Smooth muscle cell (in vitro differentiated cells): Measurements from ENCODE around the gene MYO1H. TPM values are rescaled to one million over a fixed set of nuclear protein-coding genes. Genes with fewer than 3 reads are reported as not detected.
A peak's percentile ranks its signal among the peaks of the same experiment; 100 is the strongest.

Experiments
- DNase-seq: peaks from one replicate; lab custom pipeline; 2025; ENCODE audit not compliant: unreplicated experiment; lab: John Stamatoyannopoulos, UW
- H2AFZ ChIP-seq: fragments of 200-600 bp; sonication (generic); 2 replicates; pipeline ENCODE4 v1.6.0; 2016; ENCODE audit warnings: antibody characterized with exemption, low read depth, mild to moderate bottlenecking
- H3F3A ChIP-seq: fragments of 200-600 bp; sonication (generic); 2 replicates; pipeline ENCODE4 v1.6.0; 2017; ENCODE audit warnings: antibody characterized with exemption, low read depth
- H3K27ac ChIP-seq: fragments of 200-600 bp; sonication (generic); 2 replicates; pipeline ENCODE4 v1.5.1; 2016; ENCODE audit warnings: low read depth, mild to moderate bottlenecking
- H3K27me3 ChIP-seq: fragments of 200-600 bp; sonication (generic); 2 replicates; pipeline ENCODE4 v1.6.1; 2016; ENCODE audit warnings: low read depth, mild to moderate bottlenecking
- H3K36me3 ChIP-seq: fragments of 200-600 bp; sonication (generic); 2 replicates; pipeline ENCODE4 v1.5.1; 2016; ENCODE audit warnings: low read depth
- H3K4me1 ChIP-seq: fragments of 200-600 bp; sonication (generic); 2 replicates; pipeline ENCODE4 v1.5.1; 2016; ENCODE audit warnings: low read depth
- H3K4me2 ChIP-seq: fragments of 200-600 bp; sonication (generic); 2 replicates; pipeline ENCODE4 v1.6.0; 2016; ENCODE audit warnings: mild to moderate bottlenecking
- H3K4me3 ChIP-seq: fragments of 200-600 bp; sonication (generic); 2 replicates; pipeline ENCODE4 v1.5.1; 2016; ENCODE audit warnings: mild to moderate bottlenecking
- H3K79me2 ChIP-seq: fragments of 200-600 bp; sonication (generic); 2 replicates; pipeline ENCODE4 v1.6.0; 2016; ENCODE audit warnings: low read depth, mild to moderate bottlenecking
- H3K9ac ChIP-seq: fragments of 200-600 bp; sonication (generic); 2 replicates; pipeline ENCODE4 v1.6.0; 2016; ENCODE audit warnings: low read depth
- H3K9me3 ChIP-seq: fragments of 200-600 bp; sonication (generic); replicated peaks from 2 replicates; pipeline ENCODE4 v1.5.1; 2016; ENCODE audit warnings: low read depth
- H4K20me1 ChIP-seq: fragments of 200-600 bp; sonication (generic); 2 replicates; pipeline ENCODE4 v1.6.0; 2016; ENCODE audit warnings: low read depth
- WGBS: methylation state at CpG from one replicate; pipeline ENCODE4 v1.1.7; 2016; ENCODE audit warnings: low lambda C conversion rate; 5-methylcytosine and 5-hydroxymethylcytosine counted together
- polyA plus RNA-seq: library from polyadenylated mRNA; unstranded; fragments of >200 nt; fragmentation: Nextera tagmentation; extraction: Ambion mirVana; gene quantifications from 2 replicates; pipeline ENCODE4 v1.2.1, GENCODE V29; 2016
- total RNA-seq: library from RNA; depleted of rRNA; stranded (reverse); fragments of >200 nt; gene quantifications from 2 replicates; pipeline ENCODE4 v1.2.3, GENCODE V29; 2014
- TF ChIP-seq, protein P1 (sequence below): fragments of 200-600 bp; sonication (generic); IDR thresholded peaks from 2 replicates; pipeline ENCODE4 v1.5.1; 2017; ENCODE audit warnings: borderline replicate concordance, mild to moderate bottlenecking, antibody characterized with exemption; ENCODE audit not compliant: insufficient read depth, poor library complexity, severe bottlenecking

The MYO1H gene
- total and polyA plus RNA-seq, 2 experiments from 2014 or later, result 0.03 to 2.3 TPM

DNA sequence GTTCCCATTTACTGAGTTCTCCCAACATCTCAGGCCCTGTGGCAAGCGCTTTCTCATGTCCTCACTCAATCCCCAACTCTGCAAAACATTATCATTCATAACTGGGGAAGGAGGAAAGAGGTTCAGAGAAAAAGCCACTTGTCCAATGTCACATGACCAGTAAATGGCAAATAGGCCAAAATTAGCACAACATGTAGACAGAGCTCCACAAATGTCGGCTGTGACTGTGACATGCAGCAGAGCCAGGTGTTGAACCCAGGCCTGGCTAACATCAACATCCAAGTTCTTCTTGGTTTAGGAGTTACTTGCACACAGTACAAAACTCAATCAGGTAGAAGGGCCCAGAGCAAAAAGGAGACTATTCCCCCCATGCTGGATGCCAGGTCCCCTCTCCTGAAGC, 118.6 kb downstream of the MYO1H start:
- 63% methylated on average over 2 of the region's 2 CpGs for WGBS
- Histone ChIP-seq H3K79me2 (peaks cover 80% of the 10 kb centered on the region), H3K4me3 (no peak overlapping the region), H3K27me3 (no peaks in the 10 kb centered on the region), H3K4me2 (no peak overlapping the region), H4K20me1 (peaks cover 34% of the 10 kb centered on the region), H3K36me3 (no peaks in the 10 kb centered on the region), H3K4me1 (peaks cover 32% of the 10 kb centered on the region), H3K9ac (no peak overlapping the region), H3K27ac (peak overlapping the region; percentile 96), H3K9me3 (no peaks in the 10 kb centered on the region), H2AFZ (no peak overlapping the region), H3F3A (peaks cover 48% of the 10 kb centered on the region)
- DNase-seq, result no peak
- TF ChIP-seq, protein P1, sequence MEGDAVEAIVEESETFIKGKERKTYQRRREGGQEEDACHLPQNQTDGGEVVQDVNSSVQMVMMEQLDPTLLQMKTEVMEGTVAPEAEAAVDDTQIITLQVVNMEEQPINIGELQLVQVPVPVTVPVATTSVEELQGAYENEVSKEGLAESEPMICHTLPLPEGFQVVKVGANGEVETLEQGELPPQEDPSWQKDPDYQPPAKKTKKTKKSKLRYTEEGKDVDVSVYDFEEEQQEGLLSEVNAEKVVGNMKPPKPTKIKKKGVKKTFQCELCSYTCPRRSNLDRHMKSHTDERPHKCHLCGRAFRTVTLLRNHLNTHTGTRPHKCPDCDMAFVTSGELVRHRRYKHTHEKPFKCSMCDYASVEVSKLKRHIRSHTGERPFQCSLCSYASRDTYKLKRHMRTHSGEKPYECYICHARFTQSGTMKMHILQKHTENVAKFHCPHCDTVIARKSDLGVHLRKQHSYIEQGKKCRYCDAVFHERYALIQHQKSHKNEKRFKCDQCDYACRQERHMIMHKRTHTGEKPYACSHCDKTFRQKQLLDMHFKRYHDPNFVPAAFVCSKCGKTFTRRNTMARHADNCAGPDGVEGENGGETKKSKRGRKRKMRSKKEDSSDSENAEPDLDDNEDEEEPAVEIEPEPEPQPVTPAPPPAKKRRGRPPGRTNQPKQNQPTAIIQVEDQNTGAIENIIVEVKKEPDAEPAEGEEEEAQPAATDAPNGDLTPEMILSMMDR, result no peak

DNA sequence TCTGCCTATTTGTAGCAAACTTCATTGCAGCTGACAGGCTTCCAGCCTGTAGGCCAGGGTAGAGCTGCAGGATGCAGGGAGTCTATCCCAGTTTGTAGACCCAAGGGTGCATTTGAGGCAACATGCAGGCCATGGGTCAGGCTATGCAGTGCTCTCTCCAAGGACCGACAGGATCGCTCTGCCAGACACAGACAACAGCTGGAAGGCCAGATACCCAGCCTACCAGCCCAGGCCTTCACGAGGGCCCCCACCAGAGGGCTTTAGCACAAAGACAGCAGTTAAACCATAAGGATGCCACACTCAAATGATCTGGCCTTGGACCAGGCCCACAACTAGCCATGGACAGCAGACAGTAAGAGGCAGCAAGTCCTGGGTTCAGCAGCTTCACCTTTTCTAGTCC, 119.1 kb downstream of the MYO1H start:
- H3K4me2 ChIP-seq, result no peak overlapping the region
- no peak for DNase-seq
- 29% methylated on average over 3 of the region's 3 CpGs for WGBS
- H3K9me3 ChIP-seq, result no peaks in the 10 kb centered on the region
- H4K20me1 ChIP-seq, result peaks cover 40% of the 10 kb centered on the region
- no peak overlapping the region for H3K4me3 ChIP-seq
- H3K27ac ChIP-seq, result peak overlapping the region; percentile 96
- H3K79me2 ChIP-seq, result peaks cover 85% of the 10 kb centered on the region
- H3K4me1 ChIP-seq, result peaks cover 27% of the 10 kb centered on the region
- TF ChIP-seq, protein P1, result no peak
- no peaks in the 10 kb centered on the region for H3K27me3 ChIP-seq
- peaks cover 43% of the 10 kb centered on the region for H3F3A ChIP-seq
- no peak overlapping the region for H2AFZ ChIP-seq
- no peak overlapping the region for H3K9ac ChIP-seq
- H3K36me3 ChIP-seq, result no peaks in the 10 kb centered on the region

DNA sequence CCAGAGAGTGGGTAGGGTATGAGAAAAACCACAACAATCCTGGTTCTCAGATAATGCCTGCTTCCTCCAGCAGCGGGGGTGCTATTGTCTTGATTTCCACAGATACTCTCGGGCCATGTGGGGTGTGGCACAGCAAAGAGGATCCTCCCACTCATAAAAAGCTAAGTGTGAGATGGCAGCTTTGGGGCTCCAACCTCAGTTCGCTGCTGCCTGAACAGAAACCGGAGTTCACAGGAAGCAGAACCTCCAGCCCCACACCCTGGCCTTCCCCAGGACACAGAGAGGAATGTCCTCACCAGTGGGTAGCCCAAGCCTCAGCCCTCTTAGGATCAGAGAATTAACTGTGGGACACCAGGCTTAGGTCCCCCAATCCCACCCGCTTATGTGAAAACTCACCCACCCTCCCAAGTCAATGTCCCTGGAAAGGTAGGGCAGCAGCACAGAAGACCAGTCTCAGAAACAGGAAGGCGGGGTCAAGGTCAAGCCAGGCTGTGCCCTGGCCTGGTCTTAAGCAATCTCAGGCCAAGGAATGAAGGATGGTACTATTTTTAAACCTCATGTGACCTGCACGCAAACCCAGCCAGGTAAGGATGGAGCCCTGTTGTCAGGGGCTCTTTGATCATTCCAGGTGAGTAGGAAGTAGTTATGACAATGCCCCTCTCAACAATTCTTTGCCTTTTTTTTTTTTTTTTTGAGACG, 120.4 kb downstream of the MYO1H start:
- Histone ChIP-seq H3K4me1 (peaks cover 15% of the 10 kb centered on the region), H3K9ac (no peak overlapping the region), H3K9me3 (no peaks in the 10 kb centered on the region), H3K27ac (peak overlapping the region; percentile 96), H2AFZ (no peak overlapping the region), H3K79me2 (peaks cover 94% of the 10 kb centered on the region), H3K36me3 (no peaks in the 10 kb centered on the region), H4K20me1 (peaks cover 53% of the 10 kb centered on the region), H3F3A (peaks cover 32% of the 10 kb centered on the region), H3K4me3 (no peak overlapping the region), H3K4me2 (no peak overlapping the region), H3K27me3 (no peaks in the 10 kb centered on the region)
- TF ChIP-seq, protein P1, result no peak
- no peak for DNase-seq
- WGBS, result 65% methylated on average over 7 of the region's 8 CpGs

DNA sequence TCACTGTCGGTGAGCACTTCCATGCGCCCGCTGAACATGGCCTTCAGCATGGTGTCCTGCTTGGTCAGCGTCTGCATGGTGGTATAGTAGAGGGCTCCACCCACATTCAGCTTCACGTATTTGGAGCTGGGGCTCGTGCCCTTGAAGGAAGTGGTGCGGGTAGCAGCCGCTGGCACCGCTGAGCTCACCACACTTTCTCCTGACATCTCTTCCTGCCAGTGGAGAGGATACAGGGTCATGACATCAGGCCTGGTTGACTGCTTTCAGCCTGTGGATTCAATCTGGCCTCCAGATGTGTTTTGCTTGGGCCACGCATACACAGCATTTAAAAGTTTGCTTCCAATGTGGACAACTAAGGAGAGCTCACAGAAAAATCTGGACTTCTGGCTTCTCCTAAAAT, 121.8 kb downstream of the MYO1H start:
- no peak overlapping the region for H3K4me2 ChIP-seq
- peaks cover 1% of the 10 kb centered on the region for H3K4me1 ChIP-seq
- peaks cover 66% of the 10 kb centered on the region for H4K20me1 ChIP-seq

More for the DNA sequence above, 121.8 kb downstream of the MYO1H start:
- WGBS, result 91% methylated on average over 10 of the region's 10 CpGs
- H3K27me3 ChIP-seq, result no peaks in the 10 kb centered on the region
- no peak overlapping the region for H3K27ac ChIP-seq
- no peak for DNase-seq
- no peak overlapping the region for H2AFZ ChIP-seq
- peaks cover 20% of the 10 kb centered on the region for H3F3A ChIP-seq
- H3K4me3 ChIP-seq, result no peak overlapping the region
- peaks cover 100% of the 10 kb centered on the region for H3K79me2 ChIP-seq
- no peak overlapping the region for H3K9ac ChIP-seq
- TF ChIP-seq, protein P1, result no peak
- no peaks in the 10 kb centered on the region for H3K36me3 ChIP-seq
- no peaks in the 10 kb centered on the region for H3K9me3 ChIP-seq
